RWPE2 (cell line): ENCODE data around the gene GRM4.

Experiments
- ATAC-seq: fragments of 200-7000 bp; cut with Tn5 transposase; 3 replicates; pipeline ENCODE4 v1.9.1; 2021; ENCODE audit warnings: low read depth
- DNase-seq: peaks from one replicate; pipeline ENCODE4 v3.0.0-alpha.2; 2020; ENCODE audit warnings: low spot score
- H3K27ac ChIP-seq: fragments of 450-650 bp; 2 replicates; pipeline ENCODE4 v1.5.1; 2017; ENCODE audit warnings: mild to moderate bottlenecking; ENCODE audit not compliant: poor library complexity, severe bottlenecking
- H3K27me3 ChIP-seq: fragments of 250-450 bp; sonication (Bioruptor Pico); 2 replicates; pipeline ENCODE4 v1.5.1; 2021; ENCODE audit warnings: mild to moderate bottlenecking, moderate library complexity; ENCODE audit not compliant: insufficient read depth, poor library complexity, severe bottlenecking
- H3K36me3 ChIP-seq: fragments of 250-450 bp; sonication (Bioruptor Pico); 2 replicates; pipeline ENCODE4 v1.5.1; 2020; ENCODE audit warnings: low read depth, mild to moderate bottlenecking, moderate library complexity
- H3K4me1 ChIP-seq: fragments of 250-450 bp; sonication (Bioruptor Pico); 2 replicates; pipeline ENCODE4 v1.5.1; 2021; ENCODE audit warnings: mild to moderate bottlenecking, moderate library complexity; ENCODE audit not compliant: insufficient read depth, poor library complexity, severe bottlenecking
- H3K4me3 ChIP-seq: fragments of 250-450 bp; sonication (Bioruptor Pico); 2 replicates; pipeline ENCODE4 v1.5.1; 2021; ENCODE audit warnings: mild to moderate bottlenecking, moderate library complexity; ENCODE audit not compliant: severe bottlenecking
- H3K9me3 ChIP-seq: fragments of 250-450 bp; sonication (Bioruptor Pico); 2 replicates; pipeline ENCODE4 v1.5.1; 2021; ENCODE audit warnings: mild to moderate bottlenecking, moderate library complexity; ENCODE audit not compliant: severe bottlenecking
- CTCF ChIP-seq: fragments of 450-650 bp; IDR thresholded peaks from one replicate; pipeline ENCODE4 v1.5.1; 2017; ENCODE audit warnings: mild to moderate bottlenecking, moderate library complexity; ENCODE audit not compliant: poor library complexity, severe bottlenecking

Gene GRM4

GRCh38 chr6:34080357-34080756, 65.5 kb downstream of the GRM4 start:
- Histone ChIP-seq H3K36me3 (no peaks in the 10 kb centered on the region), H3K4me1 (no peaks in the 10 kb centered on the region), H3K4me3 (no peak overlapping the region), H3K27ac (no peak overlapping the region), H3K27me3 (no peaks in the 10 kb centered on the region), H3K9me3 (no peaks in the 10 kb centered on the region)
- no peak for ATAC-seq
- DNase-seq, result no peak
- no peak for TF ChIP-seq CTCF

- no peak for TF ChIP-seq CTCF
- no peaks in the 10 kb centered on the region for H3K27me3 ChIP-seq
- H3K27ac ChIP-seq, result no peak overlapping the region
- no peaks in the 10 kb centered on the region for H3K4me1 ChIP-seq
- DNase-seq (no peak), ATAC-seq (no peak)
- H3K4me3 ChIP-seq, result no peak overlapping the region
- no peaks in the 10 kb centered on the region for H3K9me3 ChIP-seq
- no peaks in the 10 kb centered on the region for H3K36me3 ChIP-seq
Observed at GRCh38 chr6:34079899-34080298, 66.0 kb downstream of the GRM4 start.

- Histone ChIP-seq H3K4me1 (no peaks in the 10 kb centered on the region), H3K27ac (no peak overlapping the region), H3K36me3 (no peaks in the 10 kb centered on the region), H3K9me3 (no peaks in the 10 kb centered on the region), H3K4me3 (no peak overlapping the region), H3K27me3 (no peaks in the 10 kb centered on the region)
- no peak for TF ChIP-seq CTCF
- DNase-seq, result no peak
- ATAC-seq, result no peak
Observed at GRCh38 chr6:34075906-34076305, 70.0 kb downstream of the GRM4 start.

- DNase-seq, result no peak
- Histone ChIP-seq H3K9me3 (no peaks in the 10 kb centered on the region), H3K36me3 (no peaks in the 10 kb centered on the region), H3K4me3 (no peak overlapping the region), H3K4me1 (no peaks in the 10 kb centered on the region), H3K27me3 (no peaks in the 10 kb centered on the region), H3K27ac (no peak overlapping the region)
- no peak for ATAC-seq
- no peak for TF ChIP-seq CTCF
Observed at GRCh38 chr6:34074064-34074742, 71.7 kb downstream of the GRM4 start.

- Histone ChIP-seq H3K9me3 (no peaks in the 10 kb centered on the region), H3K4me1 (no peaks in the 10 kb centered on the region), H3K27me3 (no peaks in the 10 kb centered on the region), H3K27ac (no peak overlapping the region), H3K4me3 (no peak overlapping the region), H3K36me3 (no peaks in the 10 kb centered on the region)
- TF ChIP-seq CTCF, result no peak
- DNase-seq (no peak), ATAC-seq (no peak)
Observed at GRCh38 chr6:34073540-34073939, 72.3 kb downstream of the GRM4 start.
